Fibroblast of upper back skin (primary cell): ENCODE measurements around the gene ADAMTSL3.
A peak's percentile ranks its signal among the peaks of the same experiment; 100 is the strongest.

Source experiments
- DNase-seq: peaks from one replicate; pipeline ENCODE4 v3.0.0-alpha.2; 2013

Gene ADAMTSL3

GRCh38 chr15:83837945-83838571 lies 184.1 kb downstream of the ADAMTSL3 start:
- peak; percentile 19 for DNase-seq

GRCh38 chr15:83838763-83839162 lies 184.8 kb downstream of the ADAMTSL3 start:
- no peak for DNase-seq

- no peak for DNase-seq
Measured at GRCh38 chr15:83842281-83842680, 188.4 kb downstream of the ADAMTSL3 start.

DNA sequence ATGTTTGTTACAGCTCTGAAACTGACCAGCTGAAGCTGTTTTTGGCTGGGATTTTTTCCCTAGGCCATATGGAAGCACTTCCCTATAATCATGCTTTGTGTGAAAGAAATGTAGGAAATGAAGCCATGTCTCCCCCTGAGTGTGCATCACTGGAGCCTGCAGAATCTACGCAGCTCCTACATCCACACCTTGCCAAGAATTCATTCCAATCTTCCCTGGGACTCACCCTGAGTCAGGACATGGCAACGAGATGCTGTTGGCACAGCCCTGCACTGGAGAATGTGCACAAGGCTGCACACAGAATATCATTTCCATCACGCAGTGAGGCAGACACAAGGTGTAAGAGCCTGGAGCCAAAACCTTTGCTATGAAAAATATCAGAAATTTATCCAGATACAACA lies 189.5 kb downstream of the ADAMTSL3 start:
- peak; percentile 77 for DNase-seq

- peak; percentile 73 for DNase-seq
Measured at GRCh38 chr15:83844742-83845141, 190.8 kb downstream of the ADAMTSL3 start.

DNA sequence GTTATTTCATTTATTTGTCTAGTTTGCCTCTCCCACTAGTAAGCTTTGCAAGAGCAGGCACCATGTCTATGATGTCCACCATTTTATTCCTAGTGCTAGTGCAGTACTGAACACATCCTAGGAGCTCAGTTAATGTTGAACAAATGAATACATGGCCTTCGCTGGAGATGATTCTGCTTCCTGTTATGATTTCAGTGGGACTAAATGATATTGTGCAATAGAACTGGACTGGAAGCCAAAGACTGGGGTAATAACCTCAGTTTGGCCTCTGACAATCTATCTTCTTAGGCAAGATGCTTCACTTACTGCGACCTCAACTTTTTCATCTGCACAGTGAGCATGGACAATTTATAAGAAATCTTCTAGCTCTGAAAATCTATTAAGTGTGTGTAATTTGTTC lies 191.3 kb downstream of the ADAMTSL3 start:
- DNase-seq: peak; percentile 82

- peak; percentile 61 for DNase-seq
Measured at GRCh38 chr15:83846847-83847246, 192.9 kb downstream of the ADAMTSL3 start.

DNA sequence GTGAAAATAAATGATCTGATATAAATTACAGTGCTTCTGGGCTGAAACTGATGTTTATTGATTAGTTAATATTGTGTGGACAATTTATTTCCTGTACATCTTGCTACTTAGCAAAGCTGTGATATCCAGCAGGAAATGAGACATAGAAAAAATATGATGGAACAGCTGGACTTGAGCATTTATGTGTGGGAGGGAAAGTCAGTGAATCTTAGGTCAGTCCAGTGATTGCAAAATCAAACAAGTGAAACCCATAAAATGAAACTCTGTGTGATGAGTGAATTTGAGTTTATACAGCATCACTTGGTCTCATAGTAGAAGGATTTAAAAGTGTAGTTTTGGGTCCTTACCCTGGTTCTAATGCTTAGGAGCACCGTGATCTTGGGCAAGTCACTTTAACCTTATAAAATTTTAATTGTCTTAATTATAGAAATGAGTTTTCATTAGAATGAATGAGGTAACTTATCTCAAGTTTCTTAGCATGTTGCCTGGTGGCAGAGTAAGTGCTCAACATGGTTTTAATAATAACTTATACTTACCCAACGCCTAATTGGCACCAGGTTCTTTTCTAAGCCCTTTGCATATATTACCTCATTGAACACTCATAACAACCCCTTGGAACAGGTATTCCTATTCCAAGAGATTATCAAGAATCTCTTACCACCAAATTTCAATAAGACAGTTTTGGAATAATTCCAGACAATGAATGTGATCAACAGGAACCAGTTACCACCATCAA lies 194.6 kb downstream of the ADAMTSL3 start:
- DNase-seq: peak; percentile 83

- no peak for DNase-seq
Measured at GRCh38 chr15:83850015-83850414, 196.1 kb downstream of the ADAMTSL3 start.

DNA sequence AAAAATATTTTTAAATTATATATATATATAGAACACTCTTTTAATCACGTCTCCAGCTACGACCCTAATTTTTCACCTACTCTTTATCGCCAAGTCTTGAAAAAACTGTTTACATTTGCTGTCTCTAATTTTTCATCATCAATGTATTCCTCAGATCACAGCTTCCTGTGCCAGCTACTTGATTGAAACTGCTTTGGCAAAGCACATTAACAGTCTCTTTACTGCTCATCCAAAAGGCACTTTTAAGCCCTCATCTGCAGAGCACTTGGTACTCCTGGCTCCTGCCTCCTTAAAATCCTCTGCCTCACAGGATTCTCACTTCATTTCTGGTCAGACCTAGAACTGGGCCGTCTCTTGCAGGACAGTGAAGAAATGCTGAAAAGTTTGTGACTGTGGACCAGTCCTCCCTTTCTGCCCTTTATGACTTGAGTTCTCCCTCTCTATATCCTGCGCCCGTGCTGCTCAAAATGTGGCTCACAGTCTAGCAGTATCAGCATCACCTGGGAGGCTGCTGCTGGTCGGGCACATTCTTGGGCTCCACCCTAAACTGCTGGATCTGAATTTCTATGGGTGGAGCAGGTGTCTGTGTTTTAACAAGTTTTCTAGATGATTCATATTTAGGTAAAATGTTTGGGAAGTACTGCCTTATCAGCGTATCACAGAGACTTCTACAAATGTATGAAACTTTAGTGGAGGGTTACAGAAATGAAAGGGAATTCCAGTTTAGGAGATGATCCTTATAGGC lies 196.8 kb downstream of the ADAMTSL3 start:
- no peak for DNase-seq

- no peak for DNase-seq
Measured at GRCh38 chr15:83853232-83853631, 199.3 kb downstream of the ADAMTSL3 start.

- DNase-seq: no peak
Measured at GRCh38 chr15:83854321-83854720, 200.4 kb downstream of the ADAMTSL3 start.

DNA sequence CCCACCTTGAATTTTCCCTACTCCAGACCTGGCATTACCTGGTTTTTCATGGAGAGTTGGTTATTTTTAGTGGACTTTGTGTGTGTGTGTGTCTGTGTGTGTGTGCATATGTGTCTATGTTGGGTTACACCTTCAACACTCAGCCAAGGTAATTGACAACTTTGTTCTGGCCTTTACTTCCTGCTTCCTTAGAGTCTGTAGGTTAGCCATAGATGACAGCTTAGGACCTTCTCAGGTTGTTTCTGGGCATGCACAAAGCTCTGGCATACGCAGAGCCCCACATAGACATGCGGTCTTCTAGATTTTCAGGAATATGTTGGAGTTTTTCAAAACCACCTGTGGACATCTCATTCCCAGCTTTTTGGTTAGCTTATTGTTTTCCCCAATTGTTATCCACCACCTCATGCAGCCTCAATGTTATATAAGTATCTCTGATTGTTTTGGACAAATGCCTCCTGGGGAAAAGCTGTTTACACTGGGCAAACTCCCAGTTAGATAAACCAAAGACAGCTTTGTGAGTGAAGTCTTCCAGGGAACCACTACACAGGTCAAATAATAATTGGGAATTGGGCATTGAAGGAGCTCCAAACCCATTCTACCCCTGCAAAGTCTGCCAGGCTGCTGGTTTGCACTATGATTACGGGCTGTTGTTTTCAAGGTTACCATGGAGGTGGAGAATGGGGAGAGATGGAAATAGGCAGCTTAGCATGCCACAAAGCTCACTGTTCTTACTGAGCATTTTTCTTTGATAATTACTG lies 201.2 kb downstream of the ADAMTSL3 start:
- DNase-seq: no peak

DNA sequence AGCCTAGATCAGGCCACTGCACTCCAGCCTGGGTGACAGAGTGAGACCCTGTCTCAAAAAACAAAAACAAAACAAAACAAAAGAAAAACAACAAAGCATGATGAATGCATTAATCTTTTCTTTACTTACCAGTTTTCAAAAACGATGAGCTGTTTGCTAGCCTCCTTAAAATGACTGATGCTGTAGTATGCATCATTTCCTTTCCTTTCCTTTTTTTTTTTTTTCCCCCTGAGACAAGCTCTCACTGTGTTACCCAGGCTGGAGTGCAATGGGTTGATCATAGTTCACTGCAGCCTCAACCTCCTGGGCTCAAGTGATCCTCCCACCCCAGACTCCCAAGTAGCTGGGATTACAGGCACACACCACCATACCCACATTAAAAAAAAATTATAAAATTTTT lies 202.0 kb downstream of the ADAMTSL3 start:
- DNase-seq: no peak

GRCh38 chr15:83858820-83859505 lies 205.0 kb downstream of the ADAMTSL3 start:
- no peak for DNase-seq

- no peak for DNase-seq
Measured at GRCh38 chr15:83866692-83867091, 212.8 kb downstream of the ADAMTSL3 start.

DNA sequence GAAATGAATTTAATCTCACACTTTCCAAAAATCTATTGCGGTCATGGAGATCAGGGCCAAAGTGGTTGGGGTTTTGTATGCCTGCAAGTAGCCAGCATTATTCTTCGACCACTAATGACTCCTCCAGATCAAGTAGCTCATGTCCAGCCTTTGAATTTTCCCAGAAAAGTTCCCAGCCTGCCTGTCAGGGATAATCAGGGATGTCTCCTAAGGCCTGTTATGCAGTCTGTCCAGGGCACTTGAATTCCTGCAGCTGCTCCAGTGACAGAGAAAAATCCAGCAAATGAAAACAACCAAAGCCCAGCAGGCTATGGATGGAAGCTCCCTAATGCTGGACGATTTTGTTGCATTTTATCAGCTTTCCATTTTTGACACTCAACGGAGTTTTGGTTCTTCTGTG lies 215.4 kb downstream of the ADAMTSL3 start:
- DNase-seq: peak; percentile 49

GRCh38 chr15:83871808-83872559 lies 218.1 kb downstream of the ADAMTSL3 start:
- peak; percentile 76 for DNase-seq

DNA sequence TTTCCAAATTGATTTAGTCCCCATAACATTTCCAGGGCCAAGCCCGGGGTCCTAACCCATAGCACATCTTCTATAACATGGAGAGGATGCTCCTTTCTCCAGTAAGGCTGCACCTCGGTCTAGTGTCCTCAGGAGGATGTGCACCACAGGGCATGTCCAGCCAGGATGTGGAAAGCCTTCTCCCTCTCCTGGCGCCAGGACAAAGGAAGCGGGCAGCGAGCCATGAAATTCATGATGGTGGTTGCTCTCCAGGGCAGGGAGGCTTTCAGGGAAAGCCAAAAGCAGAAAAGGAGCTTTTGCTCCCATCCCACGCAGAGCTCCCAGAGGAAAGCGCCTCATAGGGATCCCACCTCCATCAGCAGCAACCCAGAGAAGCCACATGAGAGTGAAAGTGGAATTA lies 220.0 kb downstream of the ADAMTSL3 start:
- no peak for DNase-seq

DNA sequence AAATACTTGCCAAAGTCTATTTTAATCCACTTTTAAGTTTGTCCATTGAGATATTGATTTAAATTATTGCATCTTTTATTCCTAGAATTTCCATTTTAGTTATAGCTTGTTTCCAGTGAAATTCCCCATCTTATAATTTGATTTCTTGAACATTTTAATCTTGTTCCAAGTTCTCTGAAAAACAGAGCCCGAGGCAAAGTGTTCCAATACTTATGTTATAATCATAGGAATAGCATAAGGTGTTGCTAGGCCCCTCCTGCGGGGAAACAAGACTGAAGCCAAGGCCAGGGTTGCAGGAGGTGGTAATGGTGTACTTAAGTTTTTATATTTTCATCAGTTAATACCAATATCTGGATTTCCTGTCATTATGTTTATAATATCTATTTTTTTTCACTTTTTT lies 226.6 kb downstream of the ADAMTSL3 start:
- no peak for DNase-seq

GRCh38 chr15:83881156-83881555 lies 227.2 kb downstream of the ADAMTSL3 start:
- no peak for DNase-seq

DNA sequence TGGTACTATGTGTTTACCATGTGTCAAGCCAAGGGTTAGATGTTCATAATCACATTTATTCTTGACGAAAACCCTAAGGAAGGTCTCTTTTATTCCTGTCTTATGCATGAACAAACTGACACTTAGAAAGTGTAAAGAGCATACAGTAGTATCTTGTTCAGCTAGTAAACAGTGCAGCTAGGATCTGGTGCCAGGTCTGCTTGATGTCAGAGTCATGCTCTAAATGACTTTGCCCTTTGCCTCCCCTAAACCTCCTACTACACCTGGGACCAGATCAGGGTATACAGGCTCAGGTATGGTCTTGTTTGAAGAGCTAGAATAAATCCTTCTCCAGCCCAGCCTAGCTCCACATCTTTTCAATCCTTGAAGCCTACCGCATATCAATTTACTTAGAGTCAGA lies 232.4 kb downstream of the ADAMTSL3 start:
- no peak for DNase-seq
